ENCODE measurements around the gene PCAT7.

DNA sequence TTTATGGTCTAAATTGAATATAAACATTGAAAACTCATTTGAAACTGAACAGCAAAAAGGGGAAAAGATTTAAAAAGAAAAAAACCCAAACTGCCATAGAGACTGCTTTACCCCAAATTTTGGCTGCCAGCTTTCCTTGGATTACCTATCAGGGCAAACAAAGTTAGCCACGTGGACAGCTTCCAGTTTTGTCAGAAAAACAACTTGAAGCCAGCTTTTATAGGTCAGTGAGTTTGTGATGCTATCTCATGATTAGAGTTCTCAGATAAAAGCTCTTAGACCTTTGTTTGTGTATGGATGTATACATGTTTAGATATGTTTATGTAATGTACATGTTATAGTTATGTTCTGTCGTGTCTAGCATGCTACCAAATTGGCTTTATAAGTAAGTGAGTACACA is 22.7 kb downstream of the PCAT7 start:
- TF ChIP-seq CTCF (IDR thresholded peaks at IDR 0.05) (no peak), EP300 (IDR thresholded peaks at IDR 0.05; ENCODE audit: low read depth) (no peak), POLR2A (IDR thresholded peaks at IDR 0.05) (no peak)

Data from transverse colon (tissue), 3 donors.